Activated CD4-positive, alpha-beta T cell treated with anti-CD3 and anti-CD28 coated beads, Interleukin-2, amount 50 U/mL, for 48 hours (primary cell): ENCODE measurements around the gene ZBTB40.

Experiments
- DNase-seq, 2 experiments: peaks; one replicate each; pipeline ENCODE4 v3.0.0-alpha.2; 2020

Gene ZBTB40

DNA sequence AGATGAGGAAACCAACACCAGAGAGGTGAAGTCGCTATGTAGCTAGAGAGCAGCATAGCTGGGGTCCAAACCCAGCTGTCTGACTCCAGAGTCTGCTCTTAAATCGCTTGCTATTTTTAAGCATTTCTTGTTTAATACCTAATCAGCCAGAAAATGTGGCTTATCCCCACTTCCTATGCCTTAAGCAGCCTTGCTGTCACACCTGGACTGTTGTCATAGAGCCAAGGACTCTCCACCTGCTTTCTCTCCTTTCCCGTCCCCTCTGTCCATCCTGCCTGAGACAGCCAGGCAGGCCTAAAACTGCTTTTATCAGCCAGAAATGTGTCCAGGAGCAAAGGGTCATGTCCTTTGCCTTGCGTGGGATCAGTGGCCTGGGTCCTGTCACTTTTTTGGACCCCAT is 83.3 kb downstream of the ZBTB40 start:
- no peak for DNase-seq

DNA sequence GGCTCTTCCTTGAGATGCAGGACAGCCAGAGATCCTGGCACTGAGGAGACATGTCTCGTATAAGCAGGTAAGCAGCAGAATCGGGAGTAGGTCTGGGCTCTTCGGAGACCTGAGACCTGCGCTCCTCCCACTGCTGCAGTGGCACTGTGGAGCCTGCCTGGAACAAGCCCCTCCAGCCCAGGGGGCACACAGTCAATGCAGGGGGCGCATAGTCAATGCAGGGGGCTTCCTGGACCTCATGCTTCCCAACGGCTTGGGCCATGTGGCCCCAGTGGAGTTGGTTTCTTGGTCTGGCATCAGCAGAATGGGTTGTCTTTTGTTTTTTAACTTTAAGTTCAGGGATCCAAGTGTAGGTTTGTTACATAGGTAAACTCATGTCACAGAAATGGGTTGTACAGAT is 83.7 kb downstream of the ZBTB40 start:
- no peak for DNase-seq

DNA sequence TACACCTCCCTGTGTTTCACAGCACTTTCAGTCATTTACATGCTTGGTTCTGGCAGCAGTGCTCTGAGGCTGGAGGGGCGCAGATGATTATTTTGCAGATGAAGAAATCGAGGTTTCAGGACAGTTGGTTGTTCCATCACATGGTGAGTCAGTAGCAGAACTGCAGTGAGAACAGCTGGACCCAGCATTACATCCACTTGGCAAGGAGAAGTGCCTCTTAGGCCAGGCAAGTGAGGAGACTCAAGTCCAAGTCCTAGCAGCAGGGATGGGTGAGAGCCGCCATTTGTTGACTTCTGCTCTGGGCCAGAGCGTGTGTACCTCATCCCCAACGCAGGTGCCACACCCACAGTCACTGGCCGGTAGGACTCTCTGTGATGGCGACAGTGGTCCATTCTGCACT is 84.9 kb downstream of the ZBTB40 start:
- DNase-seq, result no peak

DNA sequence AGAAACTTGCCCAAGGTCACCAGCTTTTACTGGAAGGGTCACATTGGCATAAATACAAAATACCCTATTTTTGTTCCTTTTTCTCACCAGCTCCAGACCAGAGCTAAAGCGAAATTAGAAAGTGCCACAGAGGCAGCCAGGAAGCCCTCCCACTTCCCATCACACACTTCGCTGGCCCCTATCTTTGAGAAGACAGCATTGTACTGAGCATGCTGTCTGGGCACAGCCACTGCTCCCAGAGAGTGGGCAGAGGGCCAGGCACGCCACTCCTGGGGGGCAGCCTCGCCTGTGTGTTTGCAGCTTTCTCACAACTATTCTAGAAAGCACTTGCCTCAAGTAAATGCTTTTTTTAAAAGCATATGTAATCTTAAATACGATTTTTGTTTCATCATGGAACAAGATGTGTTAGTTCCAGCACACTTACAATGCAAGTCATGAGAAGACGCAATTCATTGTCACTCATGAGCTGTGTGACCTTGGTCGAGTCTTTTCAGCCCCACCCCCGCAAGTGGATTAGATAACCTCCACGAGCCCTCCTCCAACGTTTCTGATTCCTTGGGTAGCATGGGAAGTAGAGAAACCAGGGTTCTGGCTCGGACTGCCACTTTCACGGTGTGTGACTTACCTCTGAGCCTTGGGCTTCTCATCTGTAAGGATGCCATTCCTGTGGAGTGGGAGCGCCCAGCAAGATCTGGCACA is 85.9 kb downstream of the ZBTB40 start:
- no peak for DNase-seq

DNA sequence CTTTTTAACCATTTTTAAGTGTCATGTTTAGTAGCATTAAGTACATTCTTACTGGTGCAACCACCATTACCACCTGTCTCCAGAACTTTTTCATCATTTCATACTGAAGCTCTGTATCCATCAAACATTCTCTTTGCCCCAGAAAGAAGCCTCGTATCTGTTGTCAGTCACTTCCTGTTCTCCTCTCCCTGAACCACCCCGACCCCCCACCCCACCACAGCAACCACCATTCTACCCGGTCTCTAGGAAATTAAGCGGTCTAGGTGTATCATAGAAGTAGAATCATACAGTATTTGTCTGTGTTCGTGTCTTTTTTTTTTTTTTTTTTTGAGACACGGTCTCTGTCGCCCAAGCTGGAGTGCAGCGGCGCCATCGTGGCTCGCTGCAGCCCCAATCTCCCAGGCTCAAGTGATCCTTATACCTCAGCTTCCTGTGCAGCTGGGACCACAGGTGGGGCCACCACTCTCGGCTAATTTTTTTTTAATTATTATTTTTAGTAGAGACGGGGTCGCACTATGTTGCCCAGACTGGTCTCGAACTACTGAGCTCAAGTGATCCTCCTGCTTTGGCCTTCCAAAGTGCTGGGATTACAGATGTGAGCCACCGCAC is 88.0 kb downstream of the ZBTB40 start:
- no peak for DNase-seq

- DNase-seq, result no peak
These were observed 88.7 kb downstream of the ZBTB40 start for GRCh38 chr1:22540337-22540736.

- no peak for DNase-seq
These were observed 91.2 kb downstream of the ZBTB40 start for GRCh38 chr1:22542886-22543285.

- no peak for DNase-seq
These were observed 92.0 kb downstream of the ZBTB40 start for GRCh38 chr1:22543679-22544078.

DNA sequence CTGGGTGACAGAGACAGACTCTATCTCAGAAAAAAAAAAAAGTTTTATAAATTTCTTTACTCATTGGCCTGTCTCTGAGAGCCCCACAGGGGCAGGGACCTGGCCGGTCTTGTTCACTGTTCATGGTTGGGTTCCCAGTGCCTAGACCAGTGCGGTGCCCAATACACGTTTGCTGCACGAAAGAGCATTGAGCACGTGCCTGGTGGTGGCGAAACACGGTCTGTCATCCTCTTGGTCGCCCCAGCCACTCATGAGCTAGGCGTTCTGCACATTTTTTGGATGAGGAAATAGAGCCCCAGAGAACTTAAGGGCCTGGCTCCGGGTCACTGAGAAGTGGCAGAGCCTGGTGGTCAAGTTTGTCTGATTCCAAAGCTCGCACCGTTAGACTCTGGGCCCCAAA is 93.0 kb downstream of the ZBTB40 start:
- DNase-seq, result no peak

DNA sequence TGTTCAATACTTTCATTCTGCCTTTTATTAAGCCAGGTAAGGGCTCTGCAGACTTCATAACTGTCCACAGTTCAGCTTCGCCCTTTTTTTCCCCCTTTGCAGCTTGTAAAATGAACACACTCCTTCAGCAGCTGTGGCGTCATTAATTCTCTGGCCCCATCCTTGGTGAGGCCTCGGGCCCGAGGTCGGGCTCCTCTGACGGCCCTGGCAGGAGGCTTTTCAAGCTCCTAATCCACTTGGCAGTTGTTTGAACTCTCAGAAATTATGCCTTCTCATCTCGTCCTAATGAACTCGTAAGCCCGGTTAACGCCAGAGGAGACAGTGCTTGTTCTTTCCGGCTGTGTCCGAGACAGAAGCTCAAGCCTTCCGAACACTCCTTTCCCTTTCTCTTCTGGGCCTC is 93.5 kb downstream of the ZBTB40 start:
- no peak for DNase-seq

DNA sequence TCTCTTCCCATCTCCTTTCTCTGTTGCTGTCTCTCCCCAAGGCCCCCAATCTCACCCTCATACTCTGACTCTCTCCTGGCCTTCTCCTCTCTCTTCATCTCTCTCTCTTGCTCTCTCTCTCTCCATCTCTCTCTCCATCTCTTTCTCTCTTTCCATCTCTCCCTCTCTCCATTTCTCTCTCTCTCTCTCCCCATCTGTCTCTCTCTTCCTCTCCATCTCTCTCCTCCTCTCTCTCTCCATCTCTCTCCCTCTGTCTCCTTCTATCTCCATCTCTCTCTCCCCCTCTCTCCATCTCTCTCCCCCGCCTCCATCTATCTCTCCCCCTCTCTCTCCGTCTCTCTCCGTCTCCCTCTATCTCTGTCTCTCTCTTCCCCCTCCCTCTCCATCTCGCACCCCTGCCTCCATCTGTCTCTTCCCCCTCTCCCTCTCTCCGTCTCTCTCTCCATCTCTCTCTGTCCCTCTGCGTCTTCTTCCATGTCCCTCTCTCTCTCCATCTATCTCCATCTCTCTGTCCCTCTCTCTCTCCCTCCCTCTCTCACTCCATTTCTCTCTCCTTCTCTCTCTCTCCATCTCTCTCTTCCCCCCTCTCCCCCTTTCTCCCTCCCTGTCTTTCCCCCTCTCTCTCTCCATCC is 95.7 kb downstream of the ZBTB40 start:
- DNase-seq, result no peak

- no peak for DNase-seq
These were observed 96.3 kb downstream of the ZBTB40 start for GRCh38 chr1:22547818-22548462.

GRCh38 chr1:22550021-22550420 is 98.4 kb downstream of the ZBTB40 start:
- no peak for DNase-seq

- no peak for DNase-seq
These were observed 99.9 kb downstream of the ZBTB40 start for GRCh38 chr1:22551591-22551990.

DNA sequence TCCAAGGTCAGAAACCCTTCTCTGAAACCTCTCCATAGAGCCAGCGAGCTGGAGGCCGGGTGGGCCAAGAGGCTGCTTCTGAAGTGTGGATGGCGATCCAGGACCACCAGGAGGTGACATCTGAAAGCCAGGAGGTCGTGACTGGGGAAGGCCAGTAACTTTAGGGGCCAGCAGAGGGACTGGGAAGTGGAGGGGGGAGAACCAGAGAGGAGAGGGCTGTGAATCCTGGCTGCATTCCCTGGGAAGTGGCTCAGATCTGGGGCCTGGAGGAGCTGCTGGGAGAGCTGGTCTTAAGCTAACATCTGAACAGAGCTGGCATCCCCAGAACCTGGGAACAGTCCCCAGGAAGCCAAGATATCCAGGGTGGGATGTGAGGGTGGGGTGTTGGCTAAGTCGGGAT is 100.4 kb downstream of the ZBTB40 start:
- no peak for DNase-seq

GRCh38 chr1:22553104-22553880 is 101.6 kb downstream of the ZBTB40 start:
- DNase-seq, result no peak

DNA sequence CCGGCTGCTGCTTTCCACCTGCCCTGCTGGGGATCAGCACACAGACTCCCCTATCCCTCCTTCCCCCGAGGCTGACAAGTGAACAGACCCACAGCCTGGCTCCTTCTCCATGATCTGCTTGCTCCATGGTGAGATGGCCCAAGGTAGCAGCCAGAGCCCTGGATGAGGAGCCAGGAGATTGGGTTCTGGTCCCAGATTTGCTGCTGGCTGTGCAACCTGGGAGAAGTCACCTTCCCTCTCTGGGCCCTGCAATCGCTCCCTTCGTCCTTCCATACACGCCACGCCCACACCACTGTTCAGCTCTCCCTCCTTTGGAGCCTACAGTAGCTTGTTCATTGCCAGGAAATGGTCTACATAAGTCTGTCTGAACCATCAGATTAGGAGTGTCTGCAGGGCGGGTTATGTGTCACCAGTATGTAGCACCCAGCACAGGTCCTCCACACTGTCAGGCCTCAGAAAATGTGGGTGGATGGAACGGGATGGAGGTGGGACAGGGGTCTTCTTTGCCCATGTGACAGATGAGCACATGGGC is 102.4 kb downstream of the ZBTB40 start:
- DNase-seq, result no peak

GRCh38 chr1:22555371-22555656 is 103.7 kb downstream of the ZBTB40 start:
- DNase-seq, result no peak

DNA sequence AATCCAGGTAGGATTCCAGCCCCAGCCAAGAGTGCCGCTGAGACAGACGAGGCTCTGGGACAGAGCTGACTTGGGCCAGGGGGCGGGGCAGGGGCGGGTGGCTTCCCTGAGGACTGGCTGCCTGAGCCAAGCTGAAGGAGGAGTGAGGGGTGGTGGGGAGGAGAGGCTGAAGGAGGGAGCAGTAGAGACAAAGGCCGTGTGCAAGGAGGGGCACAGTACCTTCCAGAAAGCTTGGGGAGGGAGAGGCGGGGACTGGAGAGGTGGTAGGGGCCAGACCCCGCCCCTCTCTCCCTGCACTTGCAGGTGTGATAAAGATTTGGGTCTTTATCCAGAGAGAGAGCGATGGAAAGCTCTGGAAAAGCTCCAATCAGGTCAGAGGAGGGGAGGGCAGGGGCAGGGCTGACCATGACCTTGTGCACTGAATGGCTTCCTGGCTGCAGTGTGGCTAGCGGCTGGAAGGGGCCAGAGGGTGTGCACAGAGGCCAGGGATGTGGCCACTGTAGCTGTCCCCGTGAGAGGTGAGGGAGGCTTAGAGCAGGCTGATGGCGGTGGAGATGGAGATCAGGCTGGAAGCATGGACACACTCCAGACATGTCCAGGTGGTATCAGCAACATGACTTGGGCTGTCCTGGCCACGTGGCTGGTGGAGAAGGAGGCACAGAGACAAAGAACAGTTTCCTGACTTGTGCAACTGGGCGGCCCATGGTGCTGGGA is 104.9 kb downstream of the ZBTB40 start:
- DNase-seq, result no peak

DNA sequence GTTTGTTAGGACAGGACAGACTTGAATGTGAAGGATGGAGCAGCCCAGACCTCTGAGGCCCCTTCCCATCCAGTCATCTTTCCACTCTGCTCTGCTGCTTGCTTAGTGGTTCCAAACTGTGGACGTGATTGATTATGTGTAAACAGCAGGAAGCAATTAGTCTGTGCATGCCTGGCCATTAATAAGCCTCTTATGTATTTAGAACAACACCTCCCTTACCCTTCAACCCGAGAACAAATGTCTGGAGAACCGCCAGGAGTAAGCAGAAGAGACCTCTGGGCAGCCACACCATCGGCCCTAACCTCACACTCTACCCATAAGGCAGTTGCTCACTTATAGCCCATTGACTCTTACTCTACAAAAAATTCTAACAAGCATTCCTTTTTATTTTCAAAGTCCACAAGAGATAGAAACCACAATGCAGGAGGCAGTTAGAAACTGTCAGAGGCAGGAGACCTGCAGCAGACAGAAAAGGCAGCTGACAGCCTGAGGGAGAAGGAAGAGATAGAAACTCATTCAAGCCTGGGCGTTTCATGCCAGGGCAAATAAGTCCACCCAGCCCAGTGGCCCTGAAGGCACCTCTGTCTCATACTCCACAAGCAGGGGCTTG is 105.8 kb downstream of the ZBTB40 start:
- DNase-seq, result no peak

DNA sequence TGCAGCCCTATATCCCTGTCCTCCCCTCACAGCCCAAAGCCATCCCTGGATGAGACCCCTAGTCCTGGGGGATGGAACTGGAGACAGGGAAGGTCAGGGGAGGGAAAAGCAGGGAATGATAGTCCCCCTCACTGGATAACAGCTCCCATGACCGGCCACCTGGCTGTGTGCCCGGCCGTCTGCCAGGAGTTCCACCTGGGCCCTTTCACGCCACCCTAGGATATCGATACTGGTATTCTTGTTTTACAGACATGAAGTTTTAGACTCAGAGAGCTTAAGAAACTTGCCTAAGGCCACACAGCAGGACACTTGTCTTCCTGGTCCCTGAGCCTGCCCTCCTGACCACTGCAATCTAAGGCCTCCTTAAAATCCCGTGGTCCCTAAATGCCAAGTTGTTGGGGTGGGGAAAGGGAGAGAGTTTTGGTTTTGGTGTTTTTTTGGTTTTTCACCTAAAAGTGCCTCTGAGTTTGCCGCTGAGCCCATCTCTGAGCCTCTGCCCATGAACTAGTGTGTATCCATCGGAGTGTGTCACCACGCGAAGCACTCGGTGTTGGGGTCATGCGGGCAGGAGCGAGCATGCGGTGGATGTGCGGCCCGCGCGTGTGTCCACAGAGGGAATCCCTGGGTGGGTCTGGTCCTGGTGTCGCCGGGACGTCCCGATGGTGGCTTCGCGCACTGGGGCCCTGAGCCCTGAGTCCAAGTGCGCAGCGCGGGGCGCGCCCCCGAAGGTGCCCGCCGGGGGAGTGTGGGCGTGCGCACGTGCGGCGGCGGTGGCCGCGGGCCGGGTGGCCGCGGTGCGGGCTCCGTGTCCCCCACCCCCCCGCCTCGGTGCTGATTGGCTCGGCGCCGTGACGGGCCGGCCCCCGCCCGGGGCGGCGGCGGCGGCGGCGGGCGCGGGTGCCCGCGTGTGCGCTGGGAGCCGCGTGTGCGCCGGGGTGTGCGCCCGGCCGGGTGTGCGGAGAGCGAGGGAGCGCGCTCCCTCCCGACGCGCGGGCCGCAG is 111.2 kb downstream of the ZBTB40 start, which contains the start of gene EPHA8:
Gene EPHA8, plus strand, starts transcription at position 906 of the 1,000 bp plus-strand sequence. CDS start 147 bp downstream, outside the sequence.
- no peak for DNase-seq
